ENCODE measurements around the gene TK2.

DNA sequence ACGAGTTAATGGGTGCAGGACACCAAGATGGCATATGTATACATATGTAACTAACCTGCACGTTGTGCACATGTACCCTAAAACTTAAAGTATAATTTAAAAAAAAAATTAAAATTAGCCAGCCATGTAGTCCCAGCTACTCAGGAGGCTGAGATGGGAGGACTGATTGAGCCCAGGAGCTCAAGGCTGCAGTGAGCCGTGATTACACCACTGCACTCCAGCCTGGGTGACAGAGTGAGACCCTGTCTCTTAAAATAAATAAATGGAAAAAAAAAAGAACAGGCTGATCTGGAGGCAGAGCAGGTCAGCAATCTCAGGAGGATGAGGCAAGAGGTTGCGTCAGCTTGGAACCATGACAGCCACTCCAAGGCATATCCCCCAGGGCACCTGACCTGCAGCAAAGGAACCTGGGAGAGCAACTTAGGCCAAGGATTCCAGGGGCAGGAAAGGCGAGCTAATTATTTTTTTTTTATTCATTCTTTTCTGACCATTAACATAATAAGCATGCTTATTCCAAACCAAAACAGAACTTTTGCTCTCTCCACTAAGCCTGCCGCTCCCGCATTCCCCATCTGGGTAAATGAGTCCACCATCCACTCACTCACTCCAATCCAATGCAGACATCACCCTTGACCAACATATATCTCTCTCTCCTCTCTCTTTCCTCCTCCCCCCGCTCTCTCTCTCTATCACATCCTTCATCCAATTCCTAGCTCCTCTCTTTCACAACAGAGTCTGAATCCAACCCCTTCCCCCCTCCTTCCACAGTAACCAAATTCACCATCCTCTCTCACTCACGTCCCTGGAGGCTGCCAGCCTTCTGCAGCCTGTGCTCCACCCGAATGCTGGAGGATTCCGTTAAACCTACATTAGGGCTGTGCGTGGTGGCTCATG lies 47.7 kb downstream of the TK2 start:
- no peak for TF ChIP-seq EZH2phosphoT487 (IDR thresholded peaks at IDR 0.05; ENCODE audit: borderline replicate concordance, low read length)
- TF ChIP-seq, protein P1, sequence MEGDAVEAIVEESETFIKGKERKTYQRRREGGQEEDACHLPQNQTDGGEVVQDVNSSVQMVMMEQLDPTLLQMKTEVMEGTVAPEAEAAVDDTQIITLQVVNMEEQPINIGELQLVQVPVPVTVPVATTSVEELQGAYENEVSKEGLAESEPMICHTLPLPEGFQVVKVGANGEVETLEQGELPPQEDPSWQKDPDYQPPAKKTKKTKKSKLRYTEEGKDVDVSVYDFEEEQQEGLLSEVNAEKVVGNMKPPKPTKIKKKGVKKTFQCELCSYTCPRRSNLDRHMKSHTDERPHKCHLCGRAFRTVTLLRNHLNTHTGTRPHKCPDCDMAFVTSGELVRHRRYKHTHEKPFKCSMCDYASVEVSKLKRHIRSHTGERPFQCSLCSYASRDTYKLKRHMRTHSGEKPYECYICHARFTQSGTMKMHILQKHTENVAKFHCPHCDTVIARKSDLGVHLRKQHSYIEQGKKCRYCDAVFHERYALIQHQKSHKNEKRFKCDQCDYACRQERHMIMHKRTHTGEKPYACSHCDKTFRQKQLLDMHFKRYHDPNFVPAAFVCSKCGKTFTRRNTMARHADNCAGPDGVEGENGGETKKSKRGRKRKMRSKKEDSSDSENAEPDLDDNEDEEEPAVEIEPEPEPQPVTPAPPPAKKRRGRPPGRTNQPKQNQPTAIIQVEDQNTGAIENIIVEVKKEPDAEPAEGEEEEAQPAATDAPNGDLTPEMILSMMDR (IDR thresholded peaks at IDR 0.05; ENCODE audit: low read depth, low read length, poor library complexity, severe bottlenecking): no peak

Measured in DOHH2 (cell line).